H9 (cell line): ENCODE data around the gene LRP2. TPM values are rescaled to one million over a fixed set of nuclear protein-coding genes. Genes with fewer than 3 reads are reported as not detected.

Source experiments
- DNase-seq: peaks from one replicate; pipeline ENCODE4 v3.0.0-alpha.2; 2017
- H2AFZ ChIP-seq: one replicate; pipeline ENCODE4 v1.6.1; 2013; ENCODE audit warnings: mild to moderate bottlenecking, low read length, control low read depth, moderate library complexity
- H2AK5ac ChIP-seq: 2 replicates; pipeline ENCODE4 v1.6.1; 2013; ENCODE audit warnings: low read length, control low read depth, mixed read lengths; ENCODE audit not compliant: insufficient read length
- H2BK120ac ChIP-seq: one replicate; pipeline ENCODE4 v1.6.1; 2013; ENCODE audit warnings: low read depth, mild to moderate bottlenecking, low read length, control low read depth, inconsistent platforms; ENCODE audit not compliant: poor library complexity, severe bottlenecking
- H2BK12ac ChIP-seq: 2 replicates; pipeline ENCODE4 v1.6.1; 2013; ENCODE audit warnings: low read length, control low read depth, mixed read lengths, low read depth; ENCODE audit not compliant: insufficient read length
- H2BK15ac ChIP-seq: 2 replicates; pipeline ENCODE4 v1.6.1; 2013; ENCODE audit warnings: low read depth, low read length, control low read depth
- H2BK20ac ChIP-seq: one replicate; pipeline ENCODE4 v1.6.1; 2013; ENCODE audit warnings: low read depth, mild to moderate bottlenecking, low read length, control low read depth, inconsistent platforms; ENCODE audit not compliant: poor library complexity, severe bottlenecking
- H2BK5ac ChIP-seq: 2 replicates; pipeline ENCODE4 v1.6.1; 2013; ENCODE audit warnings: low read length, control low read depth, mixed read lengths; ENCODE audit not compliant: insufficient read length
- H3K14ac ChIP-seq: 2 replicates; pipeline ENCODE4 v1.6.1; 2013; ENCODE audit warnings: low read length, control low read depth; ENCODE audit not compliant: insufficient read depth
- H3K18ac ChIP-seq: 2 replicates; pipeline ENCODE4 v1.6.1; 2013; ENCODE audit warnings: low read depth, mild to moderate bottlenecking, mixed read lengths, low read length, control low read depth; ENCODE audit not compliant: insufficient read length
- H3K23ac ChIP-seq: 2 replicates; pipeline ENCODE4 v1.6.1; 2013; ENCODE audit warnings: low read length, control low read depth, mixed read lengths, low read depth; ENCODE audit not compliant: insufficient read length
- H3K23me2 ChIP-seq: 2 replicates; pipeline ENCODE4 v1.6.1; 2013; ENCODE audit warnings: low read depth, mild to moderate bottlenecking, mixed read lengths, low read length, control low read depth; ENCODE audit not compliant: insufficient read length, poor library complexity, severe bottlenecking
- H3K27ac ChIP-seq: 2 replicates; pipeline ENCODE4 v1.5.1; 2013; ENCODE audit warnings: low read length, control low read depth, mixed read lengths, low read depth; ENCODE audit not compliant: insufficient read length
- H3K27me3 ChIP-seq: 2 replicates; pipeline ENCODE4 v1.6.1; 2013; ENCODE audit warnings: low read length, control low read depth, inconsistent platforms; ENCODE audit not compliant: insufficient read depth
- H3K4ac ChIP-seq: 2 replicates; pipeline ENCODE4 v1.6.1; 2013; ENCODE audit warnings: low read depth, mild to moderate bottlenecking, control low read depth, inconsistent platforms, low read length, moderate library complexity
- H3K4me1 ChIP-seq: 2 replicates; pipeline ENCODE4 v1.6.1; 2013; ENCODE audit warnings: low read length, control low read depth, inconsistent platforms; ENCODE audit not compliant: insufficient read depth
- H3K4me2 ChIP-seq: 2 replicates; pipeline ENCODE4 v1.6.1; 2013; ENCODE audit warnings: low read length, control low read depth, mixed read lengths; ENCODE audit not compliant: insufficient read length, insufficient read depth
- H3K56ac ChIP-seq: 2 replicates; pipeline ENCODE4 v1.6.1; 2013; ENCODE audit warnings: low read depth, mild to moderate bottlenecking, mixed read lengths, low read length, control low read depth; ENCODE audit not compliant: insufficient read length
- H3K79me1 ChIP-seq: 2 replicates; pipeline ENCODE4 v1.6.1; 2013; ENCODE audit warnings: low read depth, mild to moderate bottlenecking, moderate library complexity, low read length, control low read depth, inconsistent platforms; ENCODE audit not compliant: insufficient read depth, poor library complexity, severe bottlenecking
- H3K79me2 ChIP-seq: 2 replicates; pipeline ENCODE4 v1.6.1; 2013; ENCODE audit warnings: low read length, control low read depth, inconsistent platforms; ENCODE audit not compliant: insufficient read depth
- H3K9ac ChIP-seq: 2 replicates; pipeline ENCODE4 v1.6.1; 2013; ENCODE audit warnings: low read length, control low read depth, mixed read lengths; ENCODE audit not compliant: insufficient read length; ENCODE audit errors: extremely low read depth
- H3K9me3 ChIP-seq: one replicate; pipeline ENCODE4 v1.6.1; 2013; ENCODE audit warnings: low read depth, low read length, inconsistent platforms; ENCODE audit not compliant: control insufficient read depth
- H3T11ph ChIP-seq: one replicate; pipeline ENCODE4 v1.6.1; 2013; ENCODE audit warnings: mild to moderate bottlenecking, low read length, control low read depth, inconsistent platforms
- H4K20me1 ChIP-seq: one replicate; pipeline ENCODE4 v1.6.1; 2013; ENCODE audit not compliant: control insufficient read depth, insufficient read length, insufficient read depth
- H4K5ac ChIP-seq: 2 replicates; pipeline ENCODE4 v1.6.1; 2013; ENCODE audit warnings: low read depth, mild to moderate bottlenecking, mixed read lengths, low read length, control low read depth; ENCODE audit not compliant: insufficient read length
- H4K8ac ChIP-seq: replicated peaks from 2 replicates; pipeline ENCODE4 v1.6.1; 2013; ENCODE audit warnings: low read length, control low read depth, mixed read lengths, low read depth; ENCODE audit not compliant: insufficient read length
- H4K91ac ChIP-seq: 2 replicates; pipeline ENCODE4 v1.6.1; 2013; ENCODE audit warnings: low read depth, mild to moderate bottlenecking, moderate library complexity, mixed read lengths, low read length, control low read depth; ENCODE audit not compliant: insufficient read length
- H3K27ac Mint-ChIP-seq, 3 experiments: 2 replicates in 2 of 3; 3 replicates in 1 of 3; pipeline ENCODE4 v1.8.0; 2020 to 2021; ENCODE audit warnings: mixed read lengths in 3 of 3, mild to moderate bottlenecking in 1 of 3, moderate library complexity in 1 of 3
- H3K27me3 Mint-ChIP-seq: 2 replicates; pipeline ENCODE4 v1.8.0; 2021; ENCODE audit warnings: low read depth, mild to moderate bottlenecking, moderate library complexity, mixed read lengths
- H3K36me3 Mint-ChIP-seq, 3 experiments: 2 replicates in 2 of 3; 3 replicates in 1 of 3; pipeline ENCODE4 v1.8.0; 2020 to 2021; ENCODE audit warnings: low read depth in 3 of 3, mixed read lengths in 3 of 3; ENCODE audit not compliant: insufficient read depth in 1 of 3
- H3K4me1 Mint-ChIP-seq, 2 experiments: 2 replicates each; pipeline ENCODE4 v1.8.0; 2020; ENCODE audit warnings: mixed read lengths in 2 of 2
- H3K4me3 Mint-ChIP-seq, 2 experiments: 2 replicates in 1 of 2; 3 replicates in 1 of 2; pipeline ENCODE4 v1.8.0; 2020 to 2021; ENCODE audit warnings: mild to moderate bottlenecking in 2 of 2, mixed read lengths in 2 of 2, moderate library complexity in 1 of 2
- H3K9me3 Mint-ChIP-seq, 2 experiments: 2 replicates in 1 of 2; 3 replicates in 1 of 2; pipeline ENCODE4 v1.8.0; 2020; ENCODE audit warnings: mild to moderate bottlenecking in 2 of 2, mixed read lengths in 2 of 2, moderate library complexity in 1 of 2
- CTCF ChIP-seq: fragments of 200-600 bp; sonication (generic); conservative IDR thresholded peaks from 3 replicates; pipeline ENCODE4 v1.8.0; 2021; ENCODE audit warnings: antibody characterized with exemption, mild to moderate bottlenecking
- WGBS: extraction: QIAGEN DNeasy Blood & Tissue Kit; methylation state at CpG from one replicate; pipeline ENCODE4 v1.1.7; 2013; ENCODE audit warnings: missing lambda C conversion rate, low lambda C conversion rate, mixed read lengths; ENCODE audit not compliant: insufficient read length; ENCODE audit errors: extremely low coverage; 5-methylcytosine and 5-hydroxymethylcytosine counted together
- total RNA-seq: library from RNA; stranded (reverse); gene quantifications from 2 replicates; pipeline ENCODE4 v1.2.1, GENCODE V29; 2021

Gene LRP2
- total RNA-seq, 1 experiment from 2014 or later, result 1.4 TPM

- WGBS, result no CpG with 5 or more reads among the region's 4 CpGs
- Histone ChIP-seq H3K4me1 (no peaks in the 10 kb centered on the region), H3K23me2 (peaks cover 37% of the 10 kb centered on the region), H4K91ac (no peak overlapping the region), H2AK5ac (no peak overlapping the region), H3K79me2 (no peaks in the 10 kb centered on the region), H3K18ac (no peak overlapping the region), H4K8ac (no peak overlapping the region), H3T11ph (no peak overlapping the region), H3K9ac (no peak overlapping the region), H3K14ac (no peak overlapping the region), H2BK15ac (no peak overlapping the region), H2BK120ac (no peak overlapping the region), H3K4ac (no peak overlapping the region), H2BK12ac (no peak overlapping the region), H2AFZ (no peak overlapping the region), H3K23ac (no peak overlapping the region), H4K5ac (no peak overlapping the region), H4K20me1 (no peaks in the 10 kb centered on the region), H3K27ac (no peak overlapping the region), H3K9me3 (no peaks in the 10 kb centered on the region), H3K56ac (no peak overlapping the region), H2BK5ac (no peak overlapping the region), H3K27me3 (peaks cover 34% of the 10 kb centered on the region; the same call in 1 of the 2 replicates), H3K4me2 (peak overlapping the region; percentile 69), H2BK20ac (no peak overlapping the region), H3K79me1 (no peaks in the 10 kb centered on the region)
- Mint-ChIP-seq H3K4me1 (peaks cover 32 to 34% of the 10 kb centered on the region in 2 experiments), H3K27me3 (peaks cover 66% of the 10 kb centered on the region), H3K9me3 (peaks cover 3 to 6% of the 10 kb centered on the region in 2 experiments; a peak in 4 of 5 replicates), H3K4me3 (peak overlapping the region; percentile 71 to 88), H3K36me3 (peaks cover 0 to 3% (median 0%) of the 10 kb centered on the region in 3 experiments; a peak in 1 of 7 replicates), H3K27ac (peak overlapping the region in 1 of 3 experiments; percentile 16; a peak in 1 of 7 replicates)
- DNase-seq, result no peak
- no peak for TF ChIP-seq CTCF
Observed at GRCh38 chr2:169365029-169365480, 2.7 kb upstream of the LRP2 start.
